Umbilical cord (tissue), 2 donors: ENCODE data around the gene MBOAT2. TPM values are rescaled to one million over a fixed set of nuclear protein-coding genes. Genes with fewer than 3 reads are reported as not detected.

Source experiments
- DNase-seq: peaks from one replicate; pipeline ENCODE4 v3.0.0-alpha.2; 2015; ENCODE audit warnings: low spot score
- total RNA-seq: library from RNA; depleted of rRNA; stranded (reverse); fragments of >200 nt; gene quantifications from one replicate; pipeline ENCODE4 v1.2.3, GENCODE V29; 2014; ENCODE audit warnings: low replicate concordance; ENCODE audit not compliant: insufficient read depth

MBOAT2 gene
- total RNA-seq, 1 donor from 2014 or later = 34.2 TPM

DNA sequence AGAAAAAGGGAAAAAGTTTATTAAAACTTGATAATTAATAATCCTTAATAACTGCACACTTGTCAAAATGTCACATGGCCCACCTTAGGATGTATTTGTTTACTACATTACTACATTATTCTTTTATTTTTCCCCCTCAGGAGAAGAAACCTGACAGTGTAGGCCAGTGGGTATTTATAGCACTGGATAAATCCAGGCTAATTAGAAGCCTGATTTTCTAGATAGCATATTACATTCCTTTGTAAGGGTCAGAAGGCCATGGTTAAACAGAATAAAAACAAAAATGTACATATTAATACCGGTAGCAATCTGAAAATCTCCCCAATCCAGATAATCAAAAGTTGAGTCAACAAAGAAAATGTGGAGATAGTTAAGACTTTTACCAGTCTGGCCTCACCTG lies 144.6 kb downstream of the MBOAT2 start:
- no peak for DNase-seq

DNA sequence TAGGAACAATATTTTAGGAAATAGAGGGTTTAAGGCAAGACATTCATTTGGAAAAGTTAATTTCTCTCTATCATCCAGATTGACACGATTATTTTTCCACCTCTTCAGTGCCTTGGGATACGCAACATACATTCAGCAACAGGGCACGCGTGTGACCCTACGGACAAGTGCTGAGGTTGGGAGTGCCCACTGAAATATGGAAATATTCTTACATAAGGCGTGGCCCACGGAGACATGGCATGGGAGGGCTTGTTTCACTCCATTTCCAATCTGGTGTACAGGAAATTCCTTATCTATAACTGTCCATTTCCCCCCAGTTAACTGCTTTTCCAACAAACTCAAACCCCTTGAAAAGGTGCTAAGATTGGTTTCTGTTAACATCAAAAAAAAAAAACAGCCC lies 145.2 kb downstream of the MBOAT2 start:
- no peak for DNase-seq

DNA sequence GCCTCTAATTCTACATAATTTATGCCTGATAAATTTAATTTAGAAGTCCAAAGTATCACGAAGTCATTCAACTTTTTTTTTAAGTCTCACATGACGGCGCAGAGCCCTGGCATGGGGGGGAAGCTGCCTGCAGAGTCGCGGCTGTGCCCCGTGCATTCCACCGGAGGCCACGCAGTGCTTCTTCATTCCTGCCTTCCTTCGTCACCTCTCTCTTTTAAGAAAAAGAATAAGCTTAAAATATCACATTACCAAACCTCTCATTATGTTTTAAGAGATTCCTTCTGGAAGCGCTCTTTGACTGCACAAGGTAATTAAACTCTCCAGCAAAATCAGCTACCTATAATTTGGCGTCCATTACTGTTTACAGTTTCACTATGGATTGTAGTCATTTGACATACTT lies 145.8 kb downstream of the MBOAT2 start:
- DNase-seq = peak; percentile 58

DNA sequence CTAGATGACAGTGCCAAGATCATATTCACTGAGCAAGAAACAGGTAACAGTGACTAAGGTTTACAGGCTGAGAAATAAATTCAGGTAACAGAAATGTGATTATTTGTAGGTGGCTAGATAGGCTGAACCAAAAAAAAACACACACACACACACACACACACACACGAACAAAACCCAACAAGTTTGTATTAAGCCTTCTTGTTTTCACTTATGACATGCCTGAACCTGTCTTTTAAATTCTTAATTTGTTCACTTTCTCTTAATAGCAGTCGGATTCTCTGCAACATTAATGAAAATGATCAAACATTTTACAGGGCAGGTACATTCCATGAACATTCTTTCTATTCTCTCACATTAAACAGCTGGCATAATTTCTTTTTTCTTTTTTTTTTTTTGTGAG lies 147.3 kb downstream of the MBOAT2 start:
- no peak for DNase-seq

DNA sequence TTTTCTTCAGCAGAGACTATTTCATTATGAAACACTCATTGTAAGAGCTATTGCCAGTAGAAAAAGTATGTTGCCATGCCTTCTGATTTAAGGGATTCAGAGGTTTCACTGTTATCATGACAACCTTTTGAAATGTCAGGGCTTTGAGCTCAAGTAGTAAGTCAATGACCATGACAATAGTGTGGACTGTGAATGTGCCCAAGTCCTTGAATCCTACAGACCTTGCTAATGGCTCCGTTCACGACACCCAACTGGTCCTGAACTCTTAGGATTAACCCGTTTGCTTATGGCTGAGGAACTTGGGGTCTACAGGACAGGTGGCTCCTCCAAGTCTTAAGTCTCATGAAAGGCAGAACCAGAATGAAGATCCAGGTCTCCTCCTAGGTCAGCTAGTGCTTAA lies 148.5 kb downstream of the MBOAT2 start:
- DNase-seq = no peak

DNA sequence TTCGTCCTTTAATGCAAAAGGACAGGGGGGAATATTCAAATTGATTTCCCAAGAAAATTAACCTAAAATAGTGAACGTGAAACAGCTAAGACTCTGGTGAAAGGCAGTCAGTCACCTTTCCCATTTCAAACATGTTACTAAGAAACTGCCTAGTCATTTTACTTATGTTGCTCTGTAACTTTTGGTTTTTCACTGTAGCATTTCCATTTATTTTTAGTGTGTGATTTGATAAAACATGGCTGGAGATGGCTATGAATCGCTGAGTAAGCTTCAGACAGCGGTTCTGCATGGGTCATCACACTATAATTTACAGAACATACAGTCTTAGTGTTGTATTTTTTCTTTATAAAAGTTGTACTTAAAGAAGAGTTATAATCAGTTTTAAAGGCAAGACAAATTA lies 150.1 kb downstream of the MBOAT2 start:
- no peak for DNase-seq

DNA sequence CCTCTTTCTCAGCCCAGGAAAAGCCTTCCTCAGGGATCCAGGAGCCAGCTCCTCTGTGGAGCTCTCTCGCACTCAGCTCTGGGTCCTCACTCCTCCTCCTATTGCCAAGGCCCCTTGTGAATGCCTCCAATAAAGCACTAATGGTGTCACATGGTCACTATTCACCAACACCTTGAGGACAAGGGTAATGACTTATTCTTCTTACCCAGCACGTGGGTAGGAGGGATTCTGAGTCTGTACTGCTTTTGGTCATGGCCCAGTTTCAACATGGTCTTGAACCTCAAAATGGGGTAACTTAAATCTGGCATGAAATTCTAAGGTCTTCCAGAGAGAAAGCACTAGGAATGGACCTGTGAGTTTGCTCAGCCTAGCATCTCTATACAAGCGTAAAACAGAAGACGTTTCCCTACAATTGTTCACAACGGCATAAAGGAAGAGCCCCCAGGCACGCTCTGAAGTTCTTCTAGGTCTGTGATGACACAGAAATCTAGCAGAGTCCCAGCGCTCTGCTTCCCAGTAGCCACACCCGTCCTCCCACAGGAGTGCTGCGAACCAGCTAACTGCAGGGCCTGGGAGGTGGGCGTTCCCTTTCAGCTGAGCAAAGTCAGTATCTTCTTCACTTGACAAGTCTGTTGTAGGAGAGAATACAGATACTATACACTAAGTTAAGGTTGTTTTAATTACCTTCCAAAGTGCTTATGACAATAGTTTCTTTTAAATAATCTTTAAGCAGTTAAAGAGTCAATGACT lies 151.5 kb downstream of the MBOAT2 start:
- peak; percentile 81 for DNase-seq

DNA sequence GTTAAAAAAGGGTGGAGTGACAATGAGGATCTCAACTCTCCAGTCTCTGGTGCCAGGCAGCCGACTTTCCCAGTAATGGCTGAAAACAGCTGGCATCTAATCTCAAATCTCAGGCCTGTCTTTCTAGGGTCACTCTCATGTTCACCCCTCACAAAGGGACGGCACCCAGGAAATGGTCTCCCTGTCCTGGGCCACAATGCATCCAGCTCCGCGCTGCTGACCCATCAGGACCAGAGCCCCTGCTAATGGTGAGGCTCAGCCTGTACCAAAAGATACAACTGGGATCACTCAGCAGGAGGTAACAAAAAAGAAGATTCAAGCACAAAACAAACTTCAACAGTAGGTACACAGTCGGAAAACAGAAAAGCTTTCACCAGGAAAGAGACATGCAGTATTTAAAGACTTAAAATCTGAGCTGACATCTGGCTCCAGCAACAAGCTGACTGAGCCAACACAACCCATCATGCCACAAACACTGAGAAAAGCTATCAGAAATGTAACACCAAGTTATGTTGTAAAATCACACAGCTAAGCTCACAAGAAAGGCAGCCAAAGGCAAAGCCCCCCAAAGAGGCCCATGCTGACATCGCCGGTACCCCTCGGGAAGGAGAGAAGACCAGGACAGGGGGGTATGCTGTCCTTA lies 152.5 kb downstream of the MBOAT2 start:
- peak; percentile 51 for DNase-seq

DNA sequence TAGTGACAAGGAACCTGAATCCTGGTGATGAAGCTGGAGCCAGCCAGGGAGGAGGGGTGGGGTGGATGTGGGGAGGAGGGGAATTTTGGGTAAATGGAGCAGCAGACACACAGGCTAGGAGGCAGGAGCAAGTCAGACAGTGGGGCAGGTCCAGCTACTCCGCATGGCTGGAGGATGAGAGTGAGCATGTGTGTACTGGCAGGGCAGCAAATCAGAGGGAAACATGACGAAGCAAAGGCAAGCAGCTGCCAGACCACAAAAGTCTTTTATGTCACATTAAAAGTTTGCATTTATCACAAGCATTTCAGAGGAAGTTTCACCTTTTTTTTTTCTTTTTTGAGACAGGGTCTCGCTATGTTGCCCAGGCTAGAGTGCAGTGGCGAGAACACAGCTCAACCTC lies 154.2 kb downstream of the MBOAT2 start:
- DNase-seq = peak; percentile 59

DNA sequence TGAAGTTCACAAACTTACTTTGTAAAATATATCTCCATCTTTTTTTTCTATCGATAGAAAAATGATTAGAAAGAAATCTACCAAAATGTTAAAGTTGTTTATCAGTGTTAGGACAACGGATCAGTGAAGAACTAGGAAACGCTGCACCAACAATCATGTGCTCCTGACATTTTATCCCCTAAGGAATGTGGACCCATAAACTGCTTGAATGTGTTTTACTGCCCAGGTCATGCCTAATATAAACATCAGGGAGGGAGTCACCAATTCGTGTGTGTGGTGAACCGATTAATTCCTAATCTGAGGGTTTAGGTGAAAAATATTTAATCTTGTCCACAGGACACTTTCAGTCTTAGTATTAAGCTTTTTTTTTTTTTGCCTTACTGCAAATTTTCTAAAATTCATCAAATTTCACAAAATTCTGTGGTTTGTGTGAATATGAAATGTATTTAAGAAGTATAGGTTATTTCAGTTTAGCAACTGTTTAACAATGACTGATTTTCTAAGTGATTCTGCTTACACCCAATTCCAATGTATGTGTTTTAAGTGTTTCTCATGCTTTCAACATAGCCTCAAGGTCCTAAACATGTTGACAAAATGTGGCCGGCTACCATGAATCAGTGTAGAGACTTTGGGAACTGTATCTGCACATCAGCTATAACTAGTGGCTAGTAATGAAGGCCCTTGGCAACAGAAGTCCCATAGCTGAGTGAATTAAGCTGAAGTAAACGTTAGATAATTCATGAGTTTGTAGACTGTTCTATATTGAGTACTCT lies 155.0 kb downstream of the MBOAT2 start:
- no peak for DNase-seq

DNA sequence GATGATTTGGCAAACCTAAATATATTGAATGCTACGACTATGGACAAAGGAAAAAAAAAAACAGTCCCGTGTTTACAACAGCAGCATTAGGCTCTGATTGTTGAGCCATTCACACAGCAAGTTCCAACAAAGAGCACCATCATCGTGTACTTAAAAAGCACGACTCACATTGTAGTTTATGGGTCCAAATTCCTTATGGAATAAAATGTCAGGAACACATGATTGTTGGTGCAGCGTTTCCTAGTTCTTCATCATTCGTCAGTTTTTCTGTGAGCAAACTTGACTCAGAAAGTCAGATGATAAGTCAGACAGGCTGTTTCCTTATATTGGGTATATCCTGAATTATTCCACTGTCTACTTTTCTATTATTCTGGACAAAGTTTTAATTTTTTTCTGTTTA lies 156.1 kb downstream of the MBOAT2 start:
- no peak for DNase-seq

DNA sequence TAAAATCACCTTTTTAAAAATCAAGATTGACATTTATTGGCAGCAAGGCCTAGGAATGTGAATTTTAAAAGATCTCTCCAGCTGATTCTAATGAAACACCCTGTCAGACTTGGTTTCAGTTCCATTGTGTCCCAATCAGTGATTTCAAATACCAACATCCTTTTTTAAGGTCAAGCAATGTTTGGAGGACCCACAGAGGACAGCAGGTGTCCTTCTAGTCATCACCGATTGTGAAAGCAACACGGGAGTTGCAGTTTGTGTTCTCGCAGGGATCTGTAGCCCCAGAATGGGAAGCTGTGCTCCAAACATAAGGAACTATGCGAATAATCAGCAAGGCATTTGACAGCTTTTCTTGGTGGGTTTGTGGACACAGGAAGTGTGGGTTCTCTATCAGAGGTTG lies 161.6 kb downstream of the MBOAT2 start:
- no peak for DNase-seq

DNA sequence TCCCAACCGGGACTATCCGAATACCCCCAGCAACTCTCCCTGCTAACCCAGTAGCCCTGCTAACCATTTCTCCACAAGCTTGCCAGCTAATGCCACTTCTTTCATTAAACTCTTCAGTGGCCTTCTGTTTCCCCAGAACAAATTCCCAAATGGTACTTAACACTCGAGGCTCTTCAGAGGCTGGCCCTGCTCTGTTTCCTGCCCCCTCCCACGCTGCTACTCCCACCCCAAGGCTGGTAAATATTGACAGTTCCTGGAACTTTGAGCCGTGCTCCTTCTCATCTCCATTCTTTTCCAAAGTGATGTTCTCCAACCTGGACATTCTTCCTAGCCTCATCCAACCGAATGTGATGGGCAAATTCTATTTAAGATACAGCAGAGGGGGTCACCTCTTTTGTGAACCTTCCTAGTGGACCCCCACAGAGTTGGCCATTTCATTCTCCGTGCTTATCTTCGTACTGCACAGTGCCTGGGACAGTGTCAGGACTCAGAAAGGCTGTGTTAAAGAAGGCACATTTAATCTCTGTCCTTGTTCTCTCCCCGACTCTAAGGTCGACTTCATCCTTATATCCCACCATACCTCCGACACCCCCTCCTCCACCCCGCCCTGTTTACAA lies 162.9 kb downstream of the MBOAT2 start:
- no peak for DNase-seq

DNA sequence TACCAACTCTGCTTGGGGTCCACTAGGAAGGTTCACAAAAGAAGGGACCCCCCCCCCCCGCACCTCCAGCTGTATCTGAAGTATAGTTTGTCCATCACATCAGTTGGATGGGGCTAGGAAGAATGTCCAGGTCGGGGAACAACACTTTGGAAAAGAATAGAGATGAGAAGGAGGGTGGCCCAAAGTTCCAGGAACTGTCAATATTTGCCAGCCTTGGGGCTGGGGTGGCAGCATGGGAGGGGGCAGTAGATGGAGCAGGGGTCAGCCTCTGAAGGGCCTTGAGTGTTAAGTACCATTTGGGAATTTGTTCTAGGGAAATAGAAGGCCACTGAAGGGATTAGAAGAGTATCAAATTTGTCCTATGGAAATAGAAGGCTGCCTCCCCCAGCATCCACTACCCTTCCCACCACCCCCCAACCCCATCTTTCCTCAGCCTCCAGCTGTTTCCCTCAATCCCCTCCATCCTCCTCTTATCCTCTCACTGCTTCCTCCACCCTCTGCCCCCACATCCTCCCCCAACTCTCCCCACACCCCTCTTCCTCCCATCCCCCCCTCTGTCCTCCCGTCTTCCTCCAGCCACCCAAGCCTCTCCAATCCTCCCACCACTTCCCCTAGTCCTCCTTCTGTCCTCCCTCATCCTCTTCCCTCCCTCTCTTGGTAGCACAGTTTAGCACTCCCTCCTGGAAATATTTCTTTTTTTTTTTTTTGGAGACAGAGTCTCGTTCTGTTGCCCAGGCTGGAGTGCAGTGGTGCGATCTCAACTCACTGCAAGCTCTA lies 164.1 kb downstream of the MBOAT2 start:
- DNase-seq = no peak

DNA sequence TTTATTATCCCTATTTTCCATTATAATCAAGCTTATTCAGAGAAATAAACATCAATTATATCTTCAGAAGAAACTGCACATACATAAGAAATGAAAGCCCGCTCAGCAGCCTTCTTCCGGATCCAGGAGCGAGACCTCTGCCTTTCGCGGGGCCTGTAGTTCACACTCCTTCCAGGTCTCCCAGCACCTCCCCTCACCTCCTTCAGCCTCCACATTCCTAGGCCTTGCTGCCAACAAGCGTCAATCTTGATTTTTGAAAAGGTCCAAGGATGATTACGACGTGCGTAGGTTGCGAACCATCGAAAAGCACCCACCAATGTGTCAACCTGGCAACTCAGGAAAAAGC lies 165.7 kb downstream of the MBOAT2 start:
- no peak for DNase-seq

DNA sequence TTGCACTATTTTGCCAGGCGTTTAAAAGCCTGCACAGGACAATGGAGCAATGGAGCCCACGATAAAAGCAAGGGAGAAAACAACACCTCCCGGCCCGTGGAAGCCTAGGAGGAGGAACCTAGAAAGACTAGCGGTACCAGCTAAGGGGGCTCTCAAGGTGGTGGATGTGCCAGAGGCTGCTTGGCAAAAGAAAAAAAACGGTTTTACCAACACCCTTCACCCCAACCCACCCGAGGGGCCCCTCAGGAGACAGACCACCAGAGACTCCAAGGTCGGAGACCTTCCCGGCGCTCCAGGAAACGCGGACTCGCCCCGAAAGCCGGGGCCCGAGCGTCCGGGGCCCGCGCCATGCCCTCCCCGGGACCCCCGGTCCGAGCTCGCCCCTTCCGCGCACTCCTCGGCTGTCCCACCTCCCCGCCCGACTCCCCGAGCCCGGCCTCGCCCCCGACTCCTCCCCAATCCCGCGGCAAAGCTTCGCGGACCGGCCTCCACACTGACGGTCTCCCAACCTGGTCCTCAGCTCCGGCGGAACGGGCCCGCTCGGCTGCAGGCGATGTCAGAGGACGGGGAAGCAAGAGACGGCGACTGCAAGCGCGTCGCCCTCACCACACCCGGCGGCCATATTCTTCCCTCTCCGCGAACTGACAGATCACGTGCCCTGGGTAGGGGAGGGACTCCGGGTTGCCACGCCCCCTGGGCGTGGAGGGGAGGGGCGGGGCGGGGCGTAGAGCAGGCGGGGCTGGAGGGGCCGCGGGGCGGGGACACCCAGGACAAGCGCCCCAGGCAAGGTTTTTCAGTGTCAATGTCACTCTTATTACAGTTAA lies 166.3 kb downstream of the MBOAT2 start, which contains the start of gene KIDINS220:
Gene KIDINS220 (minus strand): TSS at position 643 of the 824 bp plus-strand sequence. CDS start 10,520 bp downstream, outside the sequence.
- peak; percentile 89 for DNase-seq

DNA sequence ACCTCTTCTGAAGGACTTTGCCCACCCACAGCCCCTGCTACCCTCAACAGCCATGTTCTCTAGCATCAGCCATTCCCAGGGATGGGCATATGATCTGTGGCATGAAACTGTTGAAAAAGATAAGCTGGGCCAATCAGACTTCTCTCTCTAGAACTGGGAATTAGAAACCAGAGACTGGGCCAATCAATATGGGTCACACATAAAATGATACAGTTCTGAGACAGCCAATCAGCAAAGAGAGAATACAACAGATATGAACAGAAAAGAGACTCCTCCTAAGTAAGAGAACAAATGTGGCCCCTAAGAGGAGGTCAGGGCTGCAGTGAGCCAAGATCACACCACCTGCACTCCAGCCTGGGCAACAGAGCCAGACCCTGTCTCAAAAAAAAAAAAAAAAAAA lies 168.2 kb downstream of the MBOAT2 start:
- DNase-seq = no peak

DNA sequence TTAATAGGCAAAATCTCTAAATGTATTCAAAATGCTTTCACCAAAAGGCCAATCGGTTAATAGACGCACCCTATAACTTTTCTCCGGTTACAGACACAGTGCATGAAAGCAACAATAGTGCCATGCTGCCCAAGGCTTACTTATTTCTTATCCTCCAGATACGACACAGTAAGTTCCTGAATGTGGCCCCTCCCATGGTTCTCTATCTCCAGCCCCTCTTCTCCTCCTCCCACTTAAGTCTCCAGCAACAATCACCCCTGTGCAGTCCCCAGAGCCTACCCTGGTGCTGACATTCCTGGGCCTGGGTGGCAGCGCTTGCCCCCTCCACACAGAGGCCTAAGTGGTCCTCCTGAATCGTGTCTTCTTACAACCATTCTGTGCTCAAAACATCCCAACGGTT lies 169.6 kb downstream of the MBOAT2 start:
- DNase-seq = no peak

DNA sequence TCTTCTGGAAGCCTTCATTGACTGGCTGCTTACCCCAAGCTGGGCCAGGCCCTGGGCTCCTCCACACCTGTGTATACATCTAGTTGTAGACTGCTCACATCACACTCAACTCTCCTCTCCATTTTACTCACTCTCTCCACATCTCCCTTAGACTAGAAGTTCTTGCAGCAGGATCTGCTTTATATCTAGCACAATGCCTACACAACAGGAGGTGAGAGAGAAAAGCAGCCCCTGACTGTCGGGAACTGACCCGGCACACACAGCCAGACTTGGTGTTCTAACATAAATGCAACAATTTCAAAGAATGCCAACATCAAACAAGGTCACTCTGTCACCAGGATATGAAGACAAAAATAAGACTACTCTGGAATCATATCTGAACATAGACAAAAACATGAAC lies 172.0 kb downstream of the MBOAT2 start:
- DNase-seq = no peak

DNA sequence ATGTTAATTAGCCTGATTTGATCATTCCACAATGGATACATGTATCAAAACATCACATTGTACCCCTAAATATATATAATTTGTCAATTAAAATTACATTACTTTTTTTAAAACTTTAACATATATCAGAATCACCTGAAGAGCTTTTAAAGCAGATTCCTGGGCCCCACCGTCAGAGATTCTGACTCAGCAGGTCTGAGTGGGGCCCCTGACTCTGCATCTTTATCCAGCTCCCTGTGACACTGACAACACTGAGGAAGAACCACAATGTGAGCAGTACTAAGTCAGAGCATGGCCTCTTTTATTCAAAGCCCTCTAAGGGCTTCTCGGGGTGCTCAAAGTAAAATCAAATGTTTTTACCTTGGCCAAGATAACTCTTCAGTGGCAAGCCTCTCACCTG lies 175.8 kb downstream of the MBOAT2 start:
- no peak for DNase-seq

DNA sequence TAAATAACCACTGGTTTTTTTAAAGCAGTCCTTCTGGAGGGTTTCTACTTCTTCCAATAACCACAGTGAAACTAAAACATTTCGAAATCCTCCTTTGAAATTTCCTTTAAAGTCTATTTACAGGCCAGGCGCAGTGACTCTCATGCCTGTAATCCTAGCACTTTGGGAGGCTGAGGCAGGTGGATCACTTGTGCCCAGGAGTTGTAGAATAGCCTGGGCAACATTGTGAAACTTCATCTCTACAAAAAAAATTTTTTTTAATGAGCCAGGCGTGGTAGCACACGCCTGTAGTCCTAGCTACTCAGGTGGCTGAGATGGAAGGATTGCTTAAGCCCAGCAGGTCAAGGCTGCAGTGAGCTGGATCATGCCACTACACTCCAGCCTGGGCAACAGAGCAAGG lies 181.3 kb downstream of the MBOAT2 start:
- DNase-seq = no peak
